H1 (cell line): ENCODE measurements around the gene PSORS1C1. TPM values are rescaled to one million over a fixed set of nuclear protein-coding genes. Genes with fewer than 3 reads are reported as not detected.

Experiments
- CTCF ChIA-PET: fragments of 300-600 bp; sonication (Branson Sonifier 250); formaldehyde crosslinking; loops from one replicate; lab custom pipeline; 2021; ENCODE audit not compliant: partially characterized antibody; lab: Charles Lee
- POLR2A ChIA-PET: fragments of 300-600 bp; sonication (Branson Sonifier 250); formaldehyde crosslinking; loops from one replicate; lab custom pipeline; 2021; ENCODE audit warnings: inconsistent platforms; ENCODE audit not compliant: partially characterized antibody; lab: Charles Lee
- DNase-seq, 2 experiments: peaks; one replicate each; pipeline versions ENCODE4 v3.0.0 to v3.0.0-alpha.2; 2010 to 2022; ENCODE audit warnings: low spot score in 2 of 2, low read depth in 1 of 2, mixed read lengths in 1 of 2
- FAIRE-seq: peaks from 2 replicates; lab custom pipeline; 2011; peaks lifted over from hg19 to GRCh38; lab: Jason Lieb, UNC
- H2AFZ ChIP-seq: 2 replicates; pipeline ENCODE4 v1.8.1; 2012; ENCODE audit warnings: low read length, inconsistent platforms
- H2AK5ac ChIP-seq: 2 replicates; pipeline ENCODE4 v1.6.1; 2013; ENCODE audit warnings: low read depth, low read length
- H2BK120ac ChIP-seq: replicated peaks from 2 replicates; pipeline ENCODE3; 2013; ENCODE audit warnings: low read depth, low read length, inconsistent platforms
- H2BK12ac ChIP-seq: 2 replicates; pipeline ENCODE4 v1.6.1; 2013; ENCODE audit warnings: low read depth, low read length
- H2BK15ac ChIP-seq: 2 replicates; pipeline ENCODE4 v1.6.1; 2013; ENCODE audit warnings: low read length
- H2BK20ac ChIP-seq: 2 replicates; pipeline ENCODE4 v1.6.1; 2013; ENCODE audit warnings: low read length
- H2BK5ac ChIP-seq: 2 replicates; pipeline ENCODE4 v1.6.1; 2013; ENCODE audit warnings: low read depth, low read length
- H3K14ac ChIP-seq: 2 replicates; pipeline ENCODE4 v1.6.1; 2013; ENCODE audit warnings: inconsistent platforms; ENCODE audit not compliant: insufficient read length
- H3K18ac ChIP-seq: 2 replicates; pipeline ENCODE4 v1.6.1; 2013; ENCODE audit warnings: low read length; ENCODE audit errors: extremely low read depth
- H3K23ac ChIP-seq: 2 replicates; pipeline ENCODE4 v1.6.1; 2013; ENCODE audit warnings: inconsistent platforms; ENCODE audit not compliant: insufficient read length
- H3K23me2 ChIP-seq: 2 replicates; pipeline ENCODE4 v1.6.1; 2013; ENCODE audit warnings: low read depth, low read length
- H3K27ac ChIP-seq: 2 replicates; pipeline ENCODE4 v1.6.1; 2011; ENCODE audit warnings: low read depth, low read length, inconsistent platforms
- H3K27me3 ChIP-seq, 4 experiments: replicated peaks in 1 of 4; 1 replicate in 1 of 4; 2 replicates in 3 of 4; pipeline versions ENCODE4 v1.6.1 to v1.8.1; 2011 to 2013; ENCODE audit warnings: low read length in 3 of 4, mild to moderate bottlenecking in 3 of 4, inconsistent platforms in 2 of 4, mixed read lengths in 2 of 4, moderate library complexity in 1 of 4; ENCODE audit not compliant: control insufficient read depth in 3 of 4, insufficient read depth in 3 of 4; ENCODE audit errors: extremely low read depth in 1 of 4
- H3K36me3 ChIP-seq, 4 experiments: 2 replicates each; pipeline versions ENCODE4 v1.6.1 to v1.8.1; 2011 to 2013; ENCODE audit warnings: mild to moderate bottlenecking in 4 of 4, low read length in 3 of 4, moderate library complexity in 2 of 4, control low read depth in 1 of 4, inconsistent platforms in 1 of 4; ENCODE audit not compliant: insufficient read depth in 4 of 4, control insufficient read depth in 2 of 4
- H3K4ac ChIP-seq: replicated peaks from 2 replicates; pipeline ENCODE3; 2013; ENCODE audit warnings: low read length, low read depth, mixed read lengths, inconsistent platforms; ENCODE audit not compliant: insufficient read length
- H3K4me1 ChIP-seq, 4 experiments: replicated peaks in 1 of 4; 1 replicate in 1 of 4; 2 replicates in 3 of 4; pipeline versions ENCODE4 v1.6.1 to v1.8.1; 2011 to 2013; ENCODE audit warnings: low read length in 3 of 4, inconsistent platforms in 2 of 4, mixed read lengths in 1 of 4; ENCODE audit not compliant: insufficient read depth in 4 of 4, control insufficient read depth in 3 of 4
- H3K4me2 ChIP-seq, 2 experiments: 2 replicates each; pipeline versions ENCODE4 v1.6.1 to v1.8.1; 2011 to 2013; ENCODE audit warnings: low read depth in 2 of 2, low read length in 2 of 2, control low read depth in 1 of 2, inconsistent platforms in 1 of 2, mild to moderate bottlenecking in 1 of 2; ENCODE audit not compliant: insufficient read depth in 1 of 2
- H3K4me3 ChIP-seq, 4 experiments: fragments of 200-600, 300-600 bp in 1 of 4; sonication (generic), shearing (Covaris generic), sonication (Bioruptor Twin) in 1 of 4; 2 replicates each; pipeline versions ENCODE4 v1.5.1 to v1.8.1; 2011 to 2016; ENCODE audit warnings: low read length in 4 of 4, low read depth in 3 of 4, control low read depth in 2 of 4, inconsistent platforms in 2 of 4, mild to moderate bottlenecking in 2 of 4, mixed read lengths in 1 of 4, moderate library complexity in 1 of 4; ENCODE audit not compliant: insufficient read depth in 2 of 4; ENCODE audit errors: extremely low read depth in 1 of 4
- H3K56ac ChIP-seq: replicated peaks from 2 replicates; pipeline ENCODE3; 2013; ENCODE audit warnings: low read depth, mild to moderate bottlenecking, mixed read lengths, low read length, inconsistent platforms; ENCODE audit not compliant: insufficient read length
- H3K79me1 ChIP-seq: 2 replicates; pipeline ENCODE4 v1.6.1; 2013; ENCODE audit warnings: low read depth, low read length, control low read depth
- H3K79me2 ChIP-seq, 2 experiments: 2 replicates each; pipeline versions ENCODE4 v1.6.1 to v1.8.1; 2012 to 2013; ENCODE audit warnings: low read length in 2 of 2, mild to moderate bottlenecking in 2 of 2, inconsistent platforms in 1 of 2; ENCODE audit not compliant: insufficient read depth in 2 of 2, control insufficient read depth in 1 of 2
- H3K9ac ChIP-seq, 4 experiments: replicated peaks in 1 of 4; 1 replicate in 1 of 4; 2 replicates in 3 of 4; pipeline versions ENCODE4 v1.6.1 to v1.8.1; 2011 to 2013; ENCODE audit warnings: low read depth in 3 of 4, low read length in 3 of 4, control low read depth in 2 of 4, mild to moderate bottlenecking in 2 of 4, moderate library complexity in 2 of 4, inconsistent platforms in 1 of 4; ENCODE audit errors: extremely low read depth in 1 of 4
- H3K9me3 ChIP-seq, 2 experiments: 2 replicates each; pipeline versions ENCODE4 v1.6.1 to v1.8.1; 2012 to 2013; ENCODE audit warnings: mild to moderate bottlenecking in 2 of 2, moderate library complexity in 2 of 2, control low read depth in 1 of 2, inconsistent platforms in 1 of 2, low read depth in 1 of 2, low read length in 1 of 2, mixed read lengths in 1 of 2; ENCODE audit not compliant: insufficient read depth in 2 of 2
- H4K20me1 ChIP-seq, 2 experiments: replicated peaks in 1 of 2; 2 replicates each; pipeline versions ENCODE3 to v1.8.1; 2011 to 2013; ENCODE audit warnings: inconsistent platforms in 2 of 2, low read length in 2 of 2, mild to moderate bottlenecking in 1 of 2; ENCODE audit not compliant: insufficient read depth in 2 of 2, control insufficient read depth in 1 of 2
- H4K5ac ChIP-seq: 2 replicates; pipeline ENCODE4 v1.6.1; 2013; ENCODE audit warnings: low read length, low read depth, mixed read lengths, inconsistent platforms; ENCODE audit not compliant: insufficient read length
- H4K8ac ChIP-seq: 2 replicates; pipeline ENCODE4 v1.8.0; 2013; ENCODE audit warnings: mild to moderate bottlenecking, moderate library complexity, low read length, inconsistent platforms; ENCODE audit not compliant: insufficient read depth; ENCODE audit errors: extremely low read depth
- H4K91ac ChIP-seq: replicated peaks from 2 replicates; pipeline ENCODE3; 2013; ENCODE audit warnings: low read length, mixed read lengths, inconsistent platforms; ENCODE audit not compliant: insufficient read length
- CHD2 ChIP-seq: IDR thresholded peaks from 2 replicates; pipeline ENCODE4 v1.6.1; 2012; ENCODE audit warnings: low read length, improper control_type of control experiment
- JUN ChIP-seq: IDR thresholded peaks from 2 replicates; pipeline ENCODE4 v1.6.1; 2011; ENCODE audit warnings: low read depth, mild to moderate bottlenecking, improper control_type of control experiment, low read length
- KDM1A ChIP-seq: fragments of 200-600, 300-600 bp; sonication (generic); IDR thresholded peaks from 2 replicates; pipeline ENCODE4 v1.7.1; 2016; ENCODE audit warnings: mild to moderate bottlenecking, low read length, borderline replicate concordance
- POLR2AphosphoS5 ChIP-seq: IDR thresholded peaks from 2 replicates; pipeline ENCODE4 v1.6.1; 2011; ENCODE audit warnings: low read depth, low read length
- RNF2 ChIP-seq: fragments of 200-900, 300-1000 bp; sonication (generic); IDR thresholded peaks from 2 replicates; pipeline ENCODE4 v1.7.1; 2016; ENCODE audit warnings: borderline replicate concordance, low read depth, mild to moderate bottlenecking, antibody characterized with exemption, low read length; ENCODE audit not compliant: poor library complexity, severe bottlenecking; ENCODE audit errors: missing control alignments
- SIN3A ChIP-seq, 2 experiments: IDR thresholded peaks in 1 of 2; conservative IDR thresholded peaks in 1 of 2; 2 replicates each; pipeline ENCODE4 v1.6.1; 2011 to 2012; ENCODE audit warnings: low read length in 2 of 2, improper control_type of control experiment in 1 of 2, low read depth in 1 of 2, mild to moderate bottlenecking in 1 of 2
- WGBS, 2 experiments: shearing (Covaris generic) in 1 of 2; methylation state at CpG; one replicate each; pipeline versions ENCODE4 v1.1.6 to v1.1.7; 2013 to 2015; ENCODE audit warnings: low lambda C conversion rate in 2 of 2, mixed read lengths in 2 of 2, inconsistent platforms in 1 of 2, low coverage in 1 of 2, missing lambda C conversion rate in 1 of 2; ENCODE audit not compliant: insufficient replicate concordance in 2 of 2, insufficient coverage in 1 of 2, insufficient read length in 1 of 2; ENCODE audit errors: extremely low coverage in 1 of 2, missing lambda C conversion rate in 1 of 2; 5-methylcytosine and 5-hydroxymethylcytosine counted together
- polyA plus RNA-seq, 7 experiments: library from polyadenylated mRNA; depleted of rRNA in 3 of 7; stranded (reverse) in 5 of 7; unstranded in 2 of 7; fragments of >200 nt in 5 of 7; fragments of 200-250 nt in 2 of 7; gene quantifications; 1 replicate in 5 of 7; 2 replicates in 1 of 7; 4 replicates in 1 of 7; pipeline versions ENCODE4 v1.2.1 to v1.2.3, GENCODE V29; 2011 to 2013; ENCODE audit warnings: missing spikeins in 2 of 7, mixed read lengths in 2 of 7
- total RNA-seq: library from RNA; stranded (reverse); fragmentation: NEBNext Ultra II Directional; extraction: Animal tissue kit (Norgen Biotek cat#: 25700); gene quantifications from 2 replicates; pipeline ENCODE4 v1.2.1, GENCODE V29; 2021

The PSORS1C1 gene
- total and polyA plus RNA-seq, 2 of the 8 experiments (the other 6 are each of a cell fraction or from before 2014, with no cell fraction given), result 0.12 to 0.52 TPM

DNA sequence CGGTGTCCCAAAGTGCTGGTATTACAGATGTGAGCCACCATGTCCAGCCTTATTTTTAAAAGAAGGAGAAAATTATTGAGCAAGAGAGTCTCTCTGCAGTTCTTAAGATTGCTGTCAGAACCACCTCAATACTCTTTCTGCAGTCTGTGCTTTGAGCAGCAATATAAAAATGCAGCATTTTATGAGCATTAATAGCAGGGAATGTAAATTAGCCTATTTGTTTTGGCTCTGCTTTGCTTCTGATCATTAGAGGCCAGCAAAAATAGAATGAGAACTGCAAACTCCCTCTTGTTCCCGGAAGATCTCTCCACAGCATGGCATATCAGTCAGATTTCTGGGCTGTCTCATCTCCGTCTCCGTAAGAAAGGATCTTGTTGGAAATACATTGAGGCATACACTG lies 38.0 kb upstream of the PSORS1C1 start:
- H3K79me2 ChIP-seq, result no peaks in the 10 kb centered on the region
- no peak overlapping the region for H3K23ac ChIP-seq
- no peaks in the 10 kb centered on the region for H4K20me1 ChIP-seq
- TF ChIP-seq RNF2 (no peak), CHD2 (no peak), SIN3A (conservative IDR thresholded peaks at IDR 0.05 in 1 of 2, IDR thresholded peaks at IDR 0.05 in 1 of 2; ENCODE audit: low read depth in 1 of 2, low read length in 2 of 2) (no peak), POLR2AphosphoS5 (no peak), JUN (no peak), KDM1A (no peak)
- ChIA-PET CTCF (interaction anchor here (13.3 kb wide), 1 partner anchor 157 kb away, joined by 285 read pairs; the partner anchor contains the start of gene VARS2), POLR2A (no interaction called here)
- 0 out of 2 replicates have a peak, but pooled peaks cover 2% of the 10 kb centered on the region for H3K23me2 ChIP-seq
- no peak overlapping the region for H2BK12ac ChIP-seq
- no peaks in the 10 kb centered on the region for H3K27me3 ChIP-seq
- H2BK20ac ChIP-seq, result no peak overlapping the region
- H3K27ac ChIP-seq, result no peak overlapping the region
- H3K4me2 ChIP-seq, result no peak overlapping the region
- no peak overlapping the region for H2BK5ac ChIP-seq
- H3K9me3 ChIP-seq, result no peaks in the 10 kb centered on the region
- H2AK5ac ChIP-seq, result no peak overlapping the region
- H3K4me3 ChIP-seq, result no peak overlapping the region
- H3K4me1 ChIP-seq, result peaks cover 0 to 8% (median 4%) of the 10 kb centered on the region in 4 experiments; a peak in 6 of 7 replicates
- FAIRE-seq (no peak), DNase-seq (no peak)
- H4K5ac ChIP-seq, result no peak overlapping the region
- H2BK15ac ChIP-seq, result no peak overlapping the region
- H3K36me3 ChIP-seq, result no peaks in the 10 kb centered on the region
- H4K91ac ChIP-seq, result no peak overlapping the region
- H3K79me1 ChIP-seq, result no peaks in the 10 kb centered on the region
- H2BK120ac ChIP-seq, result no peak overlapping the region
- H2AFZ ChIP-seq, result no peak overlapping the region
- no peak overlapping the region for H3K14ac ChIP-seq
- H3K4ac ChIP-seq, result no peak overlapping the region
- no peak overlapping the region for H3K56ac ChIP-seq
- no peak overlapping the region for H3K9ac ChIP-seq
- no peak overlapping the region for H4K8ac ChIP-seq
- WGBS, 2 experiments, result 87% methylated on average over 4 of the region's 4 CpGs; no CpG with 5 or more reads in 1 of the 2 experiments
- H3K18ac ChIP-seq, result no peak overlapping the region
